Endothelial cell (in vitro differentiated cells): Measurements from ENCODE around the gene NNMT. TPM values are rescaled to one million over a fixed set of nuclear protein-coding genes. Genes with fewer than 3 reads are reported as not detected.
"Not testable (repeated sequence)": the region's sequence is repeated elsewhere in the genome, so short reads cannot be mapped to it uniquely, and the experiment has no call there.

Experiments used
- DNase-seq: peaks from one replicate; pipeline ENCODE4 v3.0.0; 2021; ENCODE audit warnings: low spot score
- H3K27ac Mint-ChIP-seq: one replicate; pipeline ENCODE4 v1.8.0; 2021; ENCODE audit warnings: mixed read lengths, inconsistent platforms; ENCODE audit not compliant: unreplicated experiment
- H3K27me3 Mint-ChIP-seq: one replicate; pipeline ENCODE4 v1.8.0; 2021; ENCODE audit warnings: mild to moderate bottlenecking, moderate library complexity, mixed read lengths, inconsistent platforms; ENCODE audit not compliant: unreplicated experiment
- H3K36me3 Mint-ChIP-seq: one replicate; pipeline ENCODE4 v1.8.0; 2021; ENCODE audit warnings: mild to moderate bottlenecking, low read depth, mixed read lengths, inconsistent platforms; ENCODE audit not compliant: unreplicated experiment
- H3K4me1 Mint-ChIP-seq: one replicate; pipeline ENCODE4 v1.8.0; 2021; ENCODE audit warnings: mild to moderate bottlenecking, mixed read lengths, inconsistent platforms; ENCODE audit not compliant: unreplicated experiment
- H3K4me3 Mint-ChIP-seq: one replicate; pipeline ENCODE4 v1.8.0; 2021; ENCODE audit warnings: mild to moderate bottlenecking, mixed read lengths, inconsistent platforms; ENCODE audit not compliant: unreplicated experiment
- H3K9me3 Mint-ChIP-seq: one replicate; pipeline ENCODE4 v1.8.0; 2021; ENCODE audit warnings: mixed read lengths, inconsistent platforms; ENCODE audit not compliant: unreplicated experiment
- total RNA-seq: library from RNA; stranded (reverse); fragmentation: NEBNext Ultra II Directional; extraction: Animal tissue kit (Norgen Biotek cat#: 25700); gene quantifications from one replicate; pipeline ENCODE4 v1.2.1, GENCODE V29; 2021; ENCODE audit not compliant: unreplicated experiment
- TF ChIP-seq, protein P1 (sequence below): fragments of 200-600 bp; sonication (generic); IDR thresholded peaks from one replicate; pipeline ENCODE4 v1.5.0; 2021; ENCODE audit warnings: antibody characterized with exemption; ENCODE audit not compliant: unreplicated experiment

Gene NNMT
- total RNA-seq, 1 donor from 2014 or later, result not detected

DNA sequence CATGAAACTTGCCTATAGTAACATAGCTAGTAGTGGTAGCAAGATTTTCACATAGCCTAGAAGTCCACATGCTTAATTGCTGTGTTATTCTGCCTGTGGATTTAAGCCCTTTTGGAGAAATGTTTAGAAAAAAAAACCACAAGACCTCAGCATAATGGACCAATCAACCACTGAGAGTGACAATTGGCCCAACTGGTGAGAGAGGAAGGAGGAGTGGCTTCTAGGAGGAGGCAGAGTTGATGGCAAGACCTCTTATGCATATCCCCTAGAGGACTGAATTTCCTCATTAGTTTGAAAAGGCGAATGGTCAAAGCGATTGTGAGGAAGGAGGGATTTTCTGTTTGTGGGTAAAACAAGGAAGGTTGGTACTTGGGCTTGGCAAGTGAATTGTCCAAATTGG is 30.6 kb downstream of the NNMT start:
- Mint-ChIP-seq H3K4me3 (no peak overlapping the region), H3K9me3 (no peaks in the 10 kb centered on the region), H3K27ac (no peak overlapping the region), H3K27me3 (no peaks in the 10 kb centered on the region), H3K4me1 (no peaks in the 10 kb centered on the region), H3K36me3 (no peaks in the 10 kb centered on the region)
- TF ChIP-seq, protein P1, sequence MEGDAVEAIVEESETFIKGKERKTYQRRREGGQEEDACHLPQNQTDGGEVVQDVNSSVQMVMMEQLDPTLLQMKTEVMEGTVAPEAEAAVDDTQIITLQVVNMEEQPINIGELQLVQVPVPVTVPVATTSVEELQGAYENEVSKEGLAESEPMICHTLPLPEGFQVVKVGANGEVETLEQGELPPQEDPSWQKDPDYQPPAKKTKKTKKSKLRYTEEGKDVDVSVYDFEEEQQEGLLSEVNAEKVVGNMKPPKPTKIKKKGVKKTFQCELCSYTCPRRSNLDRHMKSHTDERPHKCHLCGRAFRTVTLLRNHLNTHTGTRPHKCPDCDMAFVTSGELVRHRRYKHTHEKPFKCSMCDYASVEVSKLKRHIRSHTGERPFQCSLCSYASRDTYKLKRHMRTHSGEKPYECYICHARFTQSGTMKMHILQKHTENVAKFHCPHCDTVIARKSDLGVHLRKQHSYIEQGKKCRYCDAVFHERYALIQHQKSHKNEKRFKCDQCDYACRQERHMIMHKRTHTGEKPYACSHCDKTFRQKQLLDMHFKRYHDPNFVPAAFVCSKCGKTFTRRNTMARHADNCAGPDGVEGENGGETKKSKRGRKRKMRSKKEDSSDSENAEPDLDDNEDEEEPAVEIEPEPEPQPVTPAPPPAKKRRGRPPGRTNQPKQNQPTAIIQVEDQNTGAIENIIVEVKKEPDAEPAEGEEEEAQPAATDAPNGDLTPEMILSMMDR, result no peak
- no peak for DNase-seq

DNA sequence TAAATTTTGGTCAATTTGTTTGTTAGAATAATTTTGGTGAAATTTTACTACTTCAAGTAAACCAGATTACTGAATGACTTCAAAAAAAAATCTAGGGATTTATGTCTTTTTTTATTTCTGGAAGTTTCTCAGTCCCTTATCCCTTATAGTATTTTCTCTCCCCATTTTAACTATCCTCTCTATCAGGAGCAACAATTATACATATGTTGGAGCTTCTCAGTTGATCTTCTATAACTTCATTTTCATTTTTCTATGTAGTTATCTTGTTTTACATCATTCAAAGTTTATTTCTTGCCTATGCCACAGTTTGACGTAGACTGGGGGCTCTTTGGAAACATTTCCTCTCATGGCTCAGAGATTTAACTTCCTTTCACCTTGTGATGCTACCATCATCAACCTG is 34.2 kb downstream of the NNMT start:
- no peak overlapping the region for H3K4me3 Mint-ChIP-seq
- no peak for DNase-seq
- TF ChIP-seq, protein P1, result no peak
- H3K9me3 Mint-ChIP-seq, result no peaks in the 10 kb centered on the region
- no peaks in the 10 kb centered on the region for H3K27me3 Mint-ChIP-seq
- H3K36me3 Mint-ChIP-seq, result no peaks in the 10 kb centered on the region
- no peaks in the 10 kb centered on the region for H3K4me1 Mint-ChIP-seq
- H3K27ac Mint-ChIP-seq, result no peak overlapping the region

DNA sequence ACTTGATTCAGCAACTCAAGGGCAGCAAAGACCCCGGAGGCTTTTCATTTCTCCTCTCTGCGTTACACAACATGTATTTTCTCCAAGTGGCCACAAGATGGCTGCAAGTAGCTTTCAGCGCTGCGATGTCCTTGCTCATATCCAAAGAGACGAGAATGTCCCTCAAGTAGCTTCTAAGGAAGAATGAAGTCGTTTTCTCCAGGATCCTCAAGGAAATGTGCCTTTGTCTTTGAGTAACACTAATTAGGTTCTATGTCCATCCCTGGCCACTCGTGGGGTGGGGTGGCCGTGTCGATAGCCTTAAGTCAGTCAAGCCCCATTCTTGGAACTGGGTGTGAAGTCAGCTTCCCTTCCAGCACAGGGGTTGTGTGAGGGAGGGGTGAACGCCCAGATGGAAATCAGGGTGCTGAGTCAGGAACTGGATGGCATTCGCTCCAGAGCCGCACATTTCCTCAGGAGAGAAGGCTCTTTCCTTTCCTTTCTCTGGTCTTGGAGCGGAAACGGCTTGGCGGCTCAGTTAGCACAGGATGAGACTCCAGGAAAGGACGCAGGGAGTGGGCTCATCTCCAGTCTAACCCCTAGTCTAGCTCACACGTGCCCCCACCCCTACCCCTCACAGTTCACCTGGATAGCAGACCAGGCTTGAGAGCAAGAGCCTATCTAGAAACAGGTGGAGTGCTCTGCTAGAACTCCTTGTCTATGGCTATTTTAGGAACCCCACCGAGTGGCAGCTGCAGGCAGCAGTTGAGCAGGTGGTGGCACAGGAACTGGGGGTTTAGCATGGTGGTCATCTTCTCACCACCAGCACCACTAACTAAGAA is 44.3 kb downstream of the NNMT start:
- Mint-ChIP-seq H3K9me3 (no peaks in the 10 kb centered on the region), H3K36me3 (no peaks in the 10 kb centered on the region)
- TF ChIP-seq, protein P1, result peak; percentile 75

DNA sequence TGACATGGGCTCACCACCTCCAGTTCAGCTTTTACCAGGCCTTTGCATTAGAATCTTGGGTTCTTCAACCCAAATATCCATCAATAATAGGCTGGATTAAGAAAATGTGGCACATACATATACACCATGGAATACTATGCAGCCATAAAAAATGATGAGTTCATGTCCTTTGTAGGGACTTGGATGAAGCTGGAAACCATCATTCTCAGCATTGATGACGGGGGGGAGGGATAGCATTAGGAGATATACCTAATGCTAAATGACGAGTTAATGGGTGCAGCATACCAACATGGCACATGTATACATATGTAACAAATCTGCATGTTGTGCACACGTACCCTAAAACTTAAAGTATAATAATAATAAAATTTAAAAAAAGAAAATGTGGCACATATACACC is 45.5 kb downstream of the NNMT start:
- peaks cover 10% of the 10 kb centered on the region for H3K4me1 Mint-ChIP-seq
- H3K27ac Mint-ChIP-seq, H3K36me3 Mint-ChIP-seq, DNase-seq, H3K4me3 Mint-ChIP-seq, H3K9me3 Mint-ChIP-seq, H3K27me3 Mint-ChIP-seq: not testable (repeated sequence)

More for the DNA sequence above, 44.3 kb downstream of the NNMT start:
- Mint-ChIP-seq H3K4me1 (peaks cover 10% of the 10 kb centered on the region), H3K4me3 (no peak overlapping the region), H3K27me3 (no peaks in the 10 kb centered on the region), H3K27ac (peak overlapping the region; percentile 84)
- DNase-seq, result peak; percentile 39

DNA sequence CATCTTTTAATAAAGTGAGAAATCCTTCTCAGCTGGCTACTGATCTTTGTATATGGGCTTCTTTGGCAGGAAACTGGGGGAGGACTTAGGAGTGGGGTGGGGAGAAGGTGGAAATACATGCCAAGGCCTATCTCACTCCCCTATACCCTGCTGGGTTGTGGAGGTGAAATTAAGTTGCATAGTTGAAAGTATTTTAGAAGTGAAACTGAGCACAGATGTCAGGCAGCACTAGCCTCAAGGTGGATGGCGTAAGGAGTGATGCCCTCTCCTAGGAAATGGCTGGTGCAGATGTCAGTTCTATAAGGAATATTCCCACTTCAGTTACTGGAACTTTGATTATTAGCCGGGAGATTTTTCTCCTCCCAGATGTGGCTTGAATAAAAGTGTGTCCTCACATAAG is 46.3 kb downstream of the NNMT start:
- Mint-ChIP-seq H3K9me3 (no peaks in the 10 kb centered on the region), H3K27ac (no peak overlapping the region), H3K27me3 (no peaks in the 10 kb centered on the region), H3K4me1 (peaks cover 10% of the 10 kb centered on the region), H3K4me3 (no peak overlapping the region), H3K36me3 (no peaks in the 10 kb centered on the region)
- TF ChIP-seq, protein P1, result no peak
- no peak for DNase-seq
